A673 (cell line): Measurements from ENCODE around the gene SLAIN2.

ENCODE experiments used
- EZH2 ChIP-seq: fragments of 200-600 bp; sonication (generic); IDR thresholded peaks from 2 replicates; pipeline ENCODE4 v1.6.1; 2017; ENCODE audit warnings: borderline replicate concordance, low read depth, mild to moderate bottlenecking, mixed read lengths, antibody characterized with exemption, low read length; ENCODE audit not compliant: poor library complexity, severe bottlenecking
- TF ChIP-seq, protein P1 (sequence below): fragments of 300-800, 200-600 bp; sonication (generic); conservative IDR thresholded peaks from 2 replicates; pipeline ENCODE4 v1.5.1; 2017; ENCODE audit warnings: low read depth, mild to moderate bottlenecking, antibody characterized with exemption, low read length, moderate library complexity, mixed read lengths

DNA sequence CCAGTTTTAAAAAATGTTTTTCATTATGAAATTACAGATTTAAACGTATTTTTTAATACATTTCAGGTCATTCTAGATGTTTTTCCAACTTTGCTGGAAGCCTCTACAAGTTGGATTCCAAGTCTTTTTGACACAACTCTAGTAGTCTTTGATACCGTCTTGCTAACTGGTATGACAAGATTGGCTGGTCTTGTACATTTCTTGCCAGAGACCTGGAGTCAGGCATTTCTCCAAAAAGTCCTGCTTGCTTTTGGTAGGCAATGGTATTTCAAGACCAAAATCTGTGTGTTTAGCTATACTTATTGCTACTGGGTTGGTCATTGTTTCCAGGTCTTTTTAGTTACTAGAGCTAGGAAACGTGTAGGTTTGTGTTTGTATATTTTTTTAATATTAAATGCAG lies 64.6 kb downstream of the SLAIN2 start:
- TF ChIP-seq, protein P1, sequence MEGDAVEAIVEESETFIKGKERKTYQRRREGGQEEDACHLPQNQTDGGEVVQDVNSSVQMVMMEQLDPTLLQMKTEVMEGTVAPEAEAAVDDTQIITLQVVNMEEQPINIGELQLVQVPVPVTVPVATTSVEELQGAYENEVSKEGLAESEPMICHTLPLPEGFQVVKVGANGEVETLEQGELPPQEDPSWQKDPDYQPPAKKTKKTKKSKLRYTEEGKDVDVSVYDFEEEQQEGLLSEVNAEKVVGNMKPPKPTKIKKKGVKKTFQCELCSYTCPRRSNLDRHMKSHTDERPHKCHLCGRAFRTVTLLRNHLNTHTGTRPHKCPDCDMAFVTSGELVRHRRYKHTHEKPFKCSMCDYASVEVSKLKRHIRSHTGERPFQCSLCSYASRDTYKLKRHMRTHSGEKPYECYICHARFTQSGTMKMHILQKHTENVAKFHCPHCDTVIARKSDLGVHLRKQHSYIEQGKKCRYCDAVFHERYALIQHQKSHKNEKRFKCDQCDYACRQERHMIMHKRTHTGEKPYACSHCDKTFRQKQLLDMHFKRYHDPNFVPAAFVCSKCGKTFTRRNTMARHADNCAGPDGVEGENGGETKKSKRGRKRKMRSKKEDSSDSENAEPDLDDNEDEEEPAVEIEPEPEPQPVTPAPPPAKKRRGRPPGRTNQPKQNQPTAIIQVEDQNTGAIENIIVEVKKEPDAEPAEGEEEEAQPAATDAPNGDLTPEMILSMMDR = no peak
- no peak for TF ChIP-seq EZH2
